Vagina (tissue), 2 donors: Measurements from ENCODE around the gene PNMT.

Experiments used
- CTCF ChIP-seq, 3 experiments: fragments of 450-650 bp in 2 of 3; fragments of 200-600 bp in 1 of 3; sonication (generic) in 1 of 3; IDR thresholded peaks; one replicate each; pipeline ENCODE4 v1.5.1; 2017 to 2019; ENCODE audit warnings: antibody characterized with exemption in 3 of 3, mild to moderate bottlenecking in 2 of 3, moderate library complexity in 2 of 3
- POLR2A ChIP-seq, 2 donors: fragments of 450-650 bp; IDR thresholded peaks; one replicate each; pipeline ENCODE4 v1.6.1; 2017; ENCODE audit warnings: antibody characterized with exemption in 2 of 2, mild to moderate bottlenecking in 2 of 2, moderate library complexity in 2 of 2
- POLR2AphosphoS5 ChIP-seq, 2 donors: sonication (generic); formaldehyde crosslinking; IDR thresholded peaks; one replicate each; pipeline ENCODE4 v1.9.0; 2017; ENCODE audit warnings: antibody characterized with exemption in 2 of 2, mild to moderate bottlenecking in 2 of 2, low read depth in 1 of 2; ENCODE audit not compliant: insufficient read depth in 1 of 2

GRCh38 chr17:39667262-39667944, 850 bp upstream of the PNMT start:
- TF ChIP-seq POLR2AphosphoS5 (IDR thresholded peaks at IDR 0.05; ENCODE audit: insufficient read depth in 1 of 2, low read depth in 1 of 2) (no peak), CTCF (IDR thresholded peaks at IDR 0.05) (no peak), POLR2A (IDR thresholded peaks at IDR 0.05) (no peak)
